ENCODE data around the gene CDAN1. TPM values are rescaled to one million over a fixed set of nuclear protein-coding genes. Genes with fewer than 3 reads are reported as not detected.

CDAN1 gene
- total and polyA plus RNA-seq, 2 donors (not counting 3 experiments of a cell fraction or from before 2014, with no cell fraction given): 7.2 to 23.4 TPM

GRCh38 chr15:42711746-42712145 lies 25.2 kb downstream of the CDAN1 start:
- ChIA-PET POLR2A (no interaction called here), CTCF (interaction anchor here (0.8 to 1.2 kb wide), 2 partner anchors 11 to 215 kb away, joined by 3 to 4 read pairs; no protein-coding TSS in a partner anchor)
- dilution Hi-C loops (cut with MboI; ENCODE audit: extremely low pct_ligation_motif_present, low sequenced_read_pairs): no loop called here
- Histone ChIP-seq H4K20me1 (replicated peaks; ENCODE audit: control insufficient read depth, extremely low read depth, insufficient read depth, low read length) (no peaks in the 10 kb centered on the region), H3K27me3 (ENCODE audit: control insufficient read depth in 2 of 2, insufficient read depth in 2 of 2, low read length in 2 of 2) (no peaks in the 10 kb centered on the region), H3K9ac (replicated peaks; ENCODE audit: extremely low read depth, insufficient read depth, low read length) (no peak overlapping the region), H3K4me3 (replicated peaks in 1 of 3; ENCODE audit: insufficient read depth in 1 of 3, low read depth in 1 of 3, low read length in 3 of 3) (no peak overlapping the region), H3K79me2 (ENCODE audit: control insufficient read depth, insufficient read depth, low read length) (no peaks in the 10 kb centered on the region), H3K36me3 (ENCODE audit: control insufficient read depth in 2 of 2, extremely low read depth in 1 of 2, insufficient read depth in 2 of 2, low read length in 2 of 2) (no peaks in the 10 kb centered on the region), H3K9me1 (replicated peaks; ENCODE audit: control insufficient read depth, extremely low read depth, insufficient read depth, low read length) (no peaks in the 10 kb centered on the region), H3K9me3 (replicated peaks; ENCODE audit: control insufficient read depth, insufficient read depth, low read length) (no peaks in the 10 kb centered on the region), H3K27ac (ENCODE audit: insufficient read depth, low read depth, low read length) (no peak overlapping the region), H2AFZ (ENCODE audit: low read depth, low read length) (no peak overlapping the region), H3K4me1 (ENCODE audit: control insufficient read depth, extremely low read depth, insufficient read depth, low read length) (peaks cover 12% of the 10 kb centered on the region), H3K4me2 (ENCODE audit: insufficient read depth, low read length) (no peak overlapping the region)
- intact Hi-C loops (cut with micrococcal nuclease): no loop called here
- DNase-seq (ENCODE audit: low read depth, low spot score) (no peak), FAIRE-seq (no peak)
- TF ChIP-seq FOS (IDR thresholded peaks at IDR 0.05; ENCODE audit: borderline replicate concordance, insufficient read depth, low read length): no peak
- no peak for TF ChIP-seq POLR2A (IDR thresholded peaks at IDR 0.05; ENCODE audit: low read depth, low read length)
- no peak for TF ChIP-seq MYC (IDR thresholded peaks at IDR 0.05; ENCODE audit: low read depth, low read length)
- BruUV-seq (replicated peaks): no TSS peak

GRCh38 chr15:42710662-42711061 lies 26.3 kb downstream of the CDAN1 start:
- Histone ChIP-seq H3K4me3 (replicated peaks in 1 of 3; ENCODE audit: insufficient read depth in 1 of 3, low read depth in 1 of 3, low read length in 3 of 3) (no peak overlapping the region), H3K36me3 (ENCODE audit: control insufficient read depth in 2 of 2, extremely low read depth in 1 of 2, insufficient read depth in 2 of 2, low read length in 2 of 2) (no peaks in the 10 kb centered on the region), H3K9me1 (replicated peaks; ENCODE audit: control insufficient read depth, extremely low read depth, insufficient read depth, low read length) (no peaks in the 10 kb centered on the region), H2AFZ (ENCODE audit: low read depth, low read length) (no peak overlapping the region), H3K4me1 (ENCODE audit: control insufficient read depth, extremely low read depth, insufficient read depth, low read length) (peaks cover 12% of the 10 kb centered on the region), H3K9me3 (replicated peaks; ENCODE audit: control insufficient read depth, insufficient read depth, low read length) (no peaks in the 10 kb centered on the region), H3K9ac (replicated peaks; ENCODE audit: extremely low read depth, insufficient read depth, low read length) (no peak overlapping the region), H3K4me2 (ENCODE audit: insufficient read depth, low read length) (no peak overlapping the region), H3K27ac (ENCODE audit: insufficient read depth, low read depth, low read length) (no peak overlapping the region), H3K79me2 (ENCODE audit: control insufficient read depth, insufficient read depth, low read length) (no peaks in the 10 kb centered on the region), H3K27me3 (ENCODE audit: control insufficient read depth in 2 of 2, insufficient read depth in 2 of 2, low read length in 2 of 2) (no peaks in the 10 kb centered on the region), H4K20me1 (replicated peaks; ENCODE audit: control insufficient read depth, extremely low read depth, insufficient read depth, low read length) (no peaks in the 10 kb centered on the region)
- CTCF ChIA-PET: interaction anchor here (1.1 kb wide), 1 partner anchor 216 kb away, joined by 5 read pairs; no protein-coding TSS in a partner anchor
- FAIRE-seq (no peak), DNase-seq (ENCODE audit: low read depth, low spot score) (no peak)
- TF ChIP-seq MAX (IDR thresholded peaks at IDR 0.05; ENCODE audit: insufficient read depth, insufficient read length): no peak
- no peak for TF ChIP-seq MYC (IDR thresholded peaks at IDR 0.05; ENCODE audit: low read depth, low read length)
- no peak for TF ChIP-seq POLR2A (IDR thresholded peaks at IDR 0.05; ENCODE audit: low read depth, low read length)
- TF ChIP-seq, protein P1, sequence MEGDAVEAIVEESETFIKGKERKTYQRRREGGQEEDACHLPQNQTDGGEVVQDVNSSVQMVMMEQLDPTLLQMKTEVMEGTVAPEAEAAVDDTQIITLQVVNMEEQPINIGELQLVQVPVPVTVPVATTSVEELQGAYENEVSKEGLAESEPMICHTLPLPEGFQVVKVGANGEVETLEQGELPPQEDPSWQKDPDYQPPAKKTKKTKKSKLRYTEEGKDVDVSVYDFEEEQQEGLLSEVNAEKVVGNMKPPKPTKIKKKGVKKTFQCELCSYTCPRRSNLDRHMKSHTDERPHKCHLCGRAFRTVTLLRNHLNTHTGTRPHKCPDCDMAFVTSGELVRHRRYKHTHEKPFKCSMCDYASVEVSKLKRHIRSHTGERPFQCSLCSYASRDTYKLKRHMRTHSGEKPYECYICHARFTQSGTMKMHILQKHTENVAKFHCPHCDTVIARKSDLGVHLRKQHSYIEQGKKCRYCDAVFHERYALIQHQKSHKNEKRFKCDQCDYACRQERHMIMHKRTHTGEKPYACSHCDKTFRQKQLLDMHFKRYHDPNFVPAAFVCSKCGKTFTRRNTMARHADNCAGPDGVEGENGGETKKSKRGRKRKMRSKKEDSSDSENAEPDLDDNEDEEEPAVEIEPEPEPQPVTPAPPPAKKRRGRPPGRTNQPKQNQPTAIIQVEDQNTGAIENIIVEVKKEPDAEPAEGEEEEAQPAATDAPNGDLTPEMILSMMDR (IDR thresholded peaks at IDR 0.05; ENCODE audit: extremely low read depth in 1 of 2, insufficient read depth in 1 of 2, low read depth in 1 of 2, low read length in 2 of 2): no peak
- TF ChIP-seq GATA2 (IDR thresholded peaks at IDR 0.05; ENCODE audit: insufficient read depth, insufficient read length, low read depth, low read length): no peak
- dilution Hi-C loops (cut with MboI; ENCODE audit: extremely low pct_ligation_motif_present, low sequenced_read_pairs): no loop called here
- no TSS peak for BruUV-seq (replicated peaks)
- intact Hi-C loops (cut with micrococcal nuclease): no loop called here
- POLR2A ChIA-PET: no interaction called here
